MV-4-11 (cell line): Measurements from ENCODE around the gene ARHGAP23.
A peak's percentile ranks its signal among the peaks of the same experiment; 100 is the strongest.
"Not testable (repeated sequence)": the region's sequence is repeated elsewhere in the genome, so short reads cannot be mapped to it uniquely, and the experiment has no call there.

Experiments used
- DNase-seq: peaks from one replicate; lab custom pipeline; 2025; lab: John Stamatoyannopoulos, UW

Gene ARHGAP23

GRCh38 chr17:38491346-38492066 is 63.2 kb downstream of the ARHGAP23 start:
- DNase-seq: not testable (repeated sequence)

DNA sequence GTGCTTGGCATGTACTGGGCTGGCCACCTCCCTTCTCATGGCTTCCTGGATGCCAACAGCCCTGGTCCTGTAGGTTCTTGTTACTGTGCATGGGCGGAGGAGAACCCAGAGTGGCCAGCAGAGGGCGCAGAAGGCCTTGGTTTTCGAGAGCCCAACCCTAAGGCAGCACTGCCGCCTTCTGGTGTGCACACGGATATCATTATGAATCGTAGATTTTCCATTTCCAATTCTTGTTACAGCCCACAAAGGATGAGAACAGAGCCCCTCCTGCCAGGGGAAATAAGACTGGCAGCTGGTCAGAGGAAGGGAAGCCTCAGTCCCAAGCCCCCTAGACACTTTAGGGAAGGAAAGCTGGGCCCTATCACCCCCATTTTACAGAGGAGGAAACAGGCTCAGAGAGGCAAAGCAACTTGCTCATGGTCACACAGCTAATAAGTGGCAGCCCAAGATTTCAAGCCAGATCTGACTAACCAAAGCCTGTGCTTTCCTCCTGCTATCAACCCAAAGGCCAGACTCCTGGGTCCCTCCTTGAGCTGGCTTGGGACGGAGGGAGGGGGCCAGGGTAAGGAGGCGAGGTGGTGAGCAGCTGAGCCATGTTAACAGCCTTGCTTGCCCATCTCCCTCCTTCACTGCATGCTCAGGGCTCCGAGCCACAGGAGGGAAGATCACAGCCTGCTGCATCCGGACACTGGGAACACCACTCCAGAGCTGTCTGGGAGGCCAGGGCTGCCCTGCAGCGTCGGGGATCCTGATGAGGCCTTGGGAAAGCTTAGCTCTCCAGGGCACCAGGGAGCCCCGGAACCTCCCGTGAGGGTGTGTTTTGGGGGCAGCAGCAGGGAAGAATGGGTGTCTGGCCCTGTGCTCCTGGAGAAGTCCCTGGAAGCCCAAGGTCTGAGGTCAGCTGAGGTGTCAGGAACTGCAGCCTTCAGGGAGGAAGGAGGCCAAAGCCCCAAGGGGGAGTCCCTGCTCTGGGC is 64.1 kb downstream of the ARHGAP23 start:
- peak; percentile 87 for DNase-seq

GRCh38 chr17:38494152-38494551 is 65.9 kb downstream of the ARHGAP23 start:
- DNase-seq: not testable (repeated sequence)

- not testable (repeated sequence) for DNase-seq
Measured at GRCh38 chr17:38497656-38498055, 69.4 kb downstream of the ARHGAP23 start.

GRCh38 chr17:38498353-38498752 is 70.1 kb downstream of the ARHGAP23 start:
- DNase-seq: no peak

GRCh38 chr17:38499230-38499629 is 71.0 kb downstream of the ARHGAP23 start:
- DNase-seq: not testable (repeated sequence)

GRCh38 chr17:38501718-38502117 is 73.5 kb downstream of the ARHGAP23 start:
- not testable (repeated sequence) for DNase-seq

- not testable (repeated sequence) for DNase-seq
Measured at GRCh38 chr17:38503286-38503913, 75.1 kb downstream of the ARHGAP23 start.

DNA sequence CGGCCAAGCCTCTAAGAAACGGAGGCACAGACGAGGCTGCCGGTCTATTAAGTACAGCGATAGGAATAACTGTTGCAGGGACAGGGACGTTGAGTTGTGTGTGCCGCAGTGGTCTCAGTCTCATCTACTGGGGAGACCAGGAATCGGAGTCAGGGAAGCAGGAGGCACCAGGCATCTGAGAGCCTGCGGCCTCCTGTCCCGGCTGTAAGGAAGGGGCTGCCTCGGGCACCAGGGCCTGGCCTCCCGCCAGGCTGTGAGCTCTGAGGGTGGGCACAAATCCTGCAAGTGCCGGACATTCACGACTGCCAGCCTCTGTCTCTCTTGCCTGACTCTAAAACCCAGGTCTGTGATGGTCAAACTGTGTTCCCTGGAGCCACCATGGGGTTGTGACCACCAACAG is 76.0 kb downstream of the ARHGAP23 start:
- DNase-seq: no peak

DNA sequence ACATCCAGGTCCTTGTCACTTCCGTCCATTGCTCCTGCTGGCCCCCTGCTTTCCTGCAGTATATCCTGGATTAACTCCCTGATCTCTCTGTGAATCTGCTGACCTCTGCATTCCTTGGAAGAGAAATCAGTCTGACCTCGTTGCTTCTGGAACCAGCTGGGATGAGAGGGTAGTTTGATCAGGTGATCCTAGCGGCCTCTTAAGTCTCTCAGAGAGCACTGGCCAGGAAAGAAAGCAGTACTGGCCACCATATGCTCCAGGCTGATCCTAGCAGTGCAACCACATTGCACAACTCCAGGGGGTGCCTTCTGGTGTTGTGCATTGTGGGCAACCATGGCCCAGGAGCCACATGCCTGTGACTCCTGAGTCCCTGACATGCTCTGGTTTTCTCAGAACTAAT is 79.2 kb downstream of the ARHGAP23 start:
- DNase-seq: no peak

DNA sequence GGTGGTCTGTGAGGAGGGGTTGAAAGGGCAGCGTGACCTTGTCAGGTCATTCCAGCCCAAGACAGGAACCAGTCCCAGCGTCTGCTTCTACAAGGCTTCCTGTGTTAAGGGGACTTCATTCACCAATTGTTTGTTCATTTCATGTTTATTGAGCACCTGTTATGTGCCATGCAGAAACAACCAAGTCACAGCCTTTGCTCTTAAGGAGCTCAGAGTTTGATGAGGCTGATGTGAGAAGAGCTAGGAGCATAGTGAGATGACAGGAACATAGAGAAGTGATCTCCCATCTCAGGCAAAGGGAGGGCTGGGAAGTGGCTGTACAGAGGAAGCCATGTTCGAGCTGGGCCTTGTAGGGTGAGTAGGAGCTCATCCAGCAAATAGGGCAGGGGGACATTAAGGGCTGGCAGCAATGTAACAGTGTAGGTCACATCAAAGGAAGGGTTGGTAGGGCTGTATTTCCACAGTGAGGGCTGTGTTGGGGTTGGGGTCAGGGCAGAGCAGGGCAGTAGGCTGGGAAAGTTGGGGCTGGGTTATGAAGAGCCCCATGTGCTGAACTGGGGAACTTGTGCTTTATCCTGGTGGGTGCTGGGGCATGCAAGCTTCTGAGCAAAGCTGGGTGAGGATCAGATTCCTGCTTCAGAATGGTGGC is 79.8 kb downstream of the ARHGAP23 start:
- no peak for DNase-seq

- DNase-seq: no peak
Measured at GRCh38 chr17:38508570-38508950, 80.3 kb downstream of the ARHGAP23 start.

GRCh38 chr17:38508954-38509771 is 80.9 kb downstream of the ARHGAP23 start:
- peak; percentile 22 for DNase-seq

GRCh38 chr17:38509772-38510420 is 81.6 kb downstream of the ARHGAP23 start:
- DNase-seq: no peak

- DNase-seq: no peak
Measured at GRCh38 chr17:38510421-38511149, 82.3 kb downstream of the ARHGAP23 start.

- no peak for DNase-seq
Measured at GRCh38 chr17:38511150-38512108, 83.2 kb downstream of the ARHGAP23 start.

DNA sequence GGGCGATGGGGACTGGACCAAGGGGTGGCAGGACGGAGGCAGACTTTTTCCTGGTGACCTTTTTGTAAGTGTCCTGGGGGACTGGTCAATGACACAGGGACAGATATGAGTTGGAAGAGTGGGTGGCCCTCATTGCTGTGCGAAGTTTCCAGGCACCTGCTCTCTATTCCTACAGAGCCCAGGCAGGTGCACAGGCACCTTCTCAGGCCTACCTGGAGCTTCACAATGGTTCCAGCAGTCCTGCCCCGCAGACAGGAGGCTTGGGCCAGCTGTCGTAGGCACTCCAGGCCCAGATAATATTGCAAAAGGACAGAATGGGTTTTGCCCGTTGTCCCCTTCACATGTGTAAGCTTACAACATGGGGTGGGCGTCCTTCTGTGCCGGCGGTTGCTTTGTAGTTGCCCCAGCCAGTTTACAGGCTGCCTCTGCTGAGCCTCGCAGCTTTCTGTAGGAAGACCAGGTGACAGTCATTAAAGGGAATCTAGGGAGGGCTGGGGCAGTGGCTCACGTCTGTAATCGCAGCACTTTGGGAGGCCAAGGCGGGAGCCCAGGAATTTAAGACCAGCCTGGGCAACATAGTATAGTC is 84.3 kb downstream of the ARHGAP23 start:
- DNase-seq: no peak

DNA sequence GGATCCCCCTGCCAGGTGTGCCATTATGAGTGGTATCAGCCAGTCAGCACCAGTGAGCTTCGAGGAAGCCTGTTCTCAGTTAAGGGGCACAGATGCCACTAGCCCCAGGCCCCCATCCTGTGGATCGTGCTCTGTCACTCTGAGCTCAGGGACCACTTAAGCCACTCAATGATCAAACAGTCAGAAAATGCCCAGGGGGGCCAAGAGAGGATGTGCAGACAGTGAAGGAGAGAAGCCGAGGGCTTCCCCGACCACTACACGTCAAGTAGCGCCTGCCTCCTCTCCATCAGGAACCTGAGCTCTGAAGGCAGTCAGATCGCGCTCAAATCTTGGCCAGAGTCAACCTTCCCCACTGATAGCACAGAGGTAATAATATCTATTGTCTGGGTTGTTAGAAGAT is 98.3 kb downstream of the ARHGAP23 start:
- DNase-seq: not testable (repeated sequence)
